Effector CD8-positive, alpha-beta T cell (primary cell): ENCODE measurements around the gene PNLIP.

ENCODE experiments used
- DNase-seq: peaks from one replicate; lab custom pipeline; 2025; lab: John Stamatoyannopoulos, UW
- total RNA-seq, 4 experiments: gene quantifications; one replicate each; lab custom pipeline; 2026; lab: John Stamatoyannopoulos, UW

The PNLIP gene
- 0 reads per million in 4 experiments for total RNA-seq

DNA sequence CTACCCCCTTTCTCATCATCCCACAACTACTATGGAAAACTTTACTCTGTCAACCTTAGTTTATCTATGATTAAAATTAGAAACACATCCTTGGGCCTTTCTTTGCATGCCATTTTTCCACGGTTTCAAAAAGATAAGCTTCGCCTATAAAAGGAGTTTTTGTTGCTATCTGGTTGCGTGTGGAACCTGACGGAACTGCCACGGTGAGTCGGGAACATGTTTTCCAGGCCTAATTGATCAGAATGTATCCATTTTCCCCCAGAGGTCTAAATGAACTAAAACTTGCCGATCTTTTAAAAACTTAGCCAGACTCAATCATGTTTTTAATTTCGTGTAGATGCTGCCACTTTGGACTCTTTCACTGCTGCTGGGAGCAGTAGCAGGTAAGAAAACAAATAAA, at the start of gene PNLIP:
PNLIP (plus strand) TSS at position 176 of the 400 bp plus-strand sequence; CDS start at position 338, 162 bp downstream.
- no peak for DNase-seq

DNA sequence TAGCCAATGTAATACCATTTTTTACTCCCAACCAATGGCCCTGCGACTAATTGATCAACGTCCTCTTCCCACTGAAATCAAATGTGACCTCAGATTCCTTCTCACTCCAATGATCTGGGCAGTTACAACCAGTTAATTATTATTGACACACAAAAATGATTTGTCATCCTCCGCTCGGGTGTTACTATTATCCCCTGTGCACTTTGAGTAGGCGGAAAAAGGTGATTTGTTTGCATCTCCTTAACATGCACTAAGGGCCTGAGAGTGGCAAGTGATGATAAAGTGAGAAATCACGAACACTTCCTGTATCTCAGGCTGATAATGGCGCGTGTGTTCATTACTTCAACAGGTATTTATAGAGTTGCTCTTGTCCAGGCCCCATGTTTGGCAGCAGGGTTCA, 40.9 kb upstream of the PNLIP start:
- no peak for DNase-seq

DNA sequence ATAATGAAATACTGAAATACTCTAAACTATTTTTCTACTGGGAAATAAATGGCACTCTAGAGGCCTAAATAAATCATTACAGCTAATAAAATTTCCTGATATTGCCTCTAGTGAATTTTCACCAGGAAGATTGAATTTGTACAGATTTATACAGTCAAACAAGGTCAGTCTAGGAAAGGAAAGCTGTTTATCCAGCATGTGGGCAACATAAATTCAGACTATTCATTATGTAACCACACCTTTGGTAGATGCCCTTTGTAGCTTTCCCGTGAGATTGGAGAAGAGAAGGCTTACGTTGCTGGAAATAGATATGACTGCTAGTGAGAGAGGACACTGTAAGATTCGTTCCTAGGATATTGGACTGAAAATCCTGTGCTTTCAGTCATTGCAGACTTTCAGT, 35.2 kb upstream of the PNLIP start:
- no peak for DNase-seq

DNA sequence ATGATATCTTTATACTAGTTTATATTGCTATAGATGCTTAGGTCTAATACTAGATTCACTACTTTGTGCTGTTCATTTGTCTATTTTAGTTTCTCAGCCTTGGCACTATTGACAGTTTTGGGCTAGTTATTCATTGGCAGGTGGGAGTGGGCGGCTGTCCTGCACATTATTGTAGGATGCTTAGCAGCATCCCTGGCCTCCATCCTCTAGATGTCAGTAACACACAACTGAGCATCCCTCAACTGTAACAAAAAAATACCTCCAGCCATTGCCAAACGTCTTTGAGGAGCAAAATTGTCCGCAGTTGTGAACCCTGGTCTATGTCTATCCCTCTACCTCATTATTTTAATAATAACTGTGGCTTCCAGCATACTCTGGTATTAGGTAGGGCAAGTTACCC, 34.4 kb upstream of the PNLIP start:
- no peak for DNase-seq

DNA sequence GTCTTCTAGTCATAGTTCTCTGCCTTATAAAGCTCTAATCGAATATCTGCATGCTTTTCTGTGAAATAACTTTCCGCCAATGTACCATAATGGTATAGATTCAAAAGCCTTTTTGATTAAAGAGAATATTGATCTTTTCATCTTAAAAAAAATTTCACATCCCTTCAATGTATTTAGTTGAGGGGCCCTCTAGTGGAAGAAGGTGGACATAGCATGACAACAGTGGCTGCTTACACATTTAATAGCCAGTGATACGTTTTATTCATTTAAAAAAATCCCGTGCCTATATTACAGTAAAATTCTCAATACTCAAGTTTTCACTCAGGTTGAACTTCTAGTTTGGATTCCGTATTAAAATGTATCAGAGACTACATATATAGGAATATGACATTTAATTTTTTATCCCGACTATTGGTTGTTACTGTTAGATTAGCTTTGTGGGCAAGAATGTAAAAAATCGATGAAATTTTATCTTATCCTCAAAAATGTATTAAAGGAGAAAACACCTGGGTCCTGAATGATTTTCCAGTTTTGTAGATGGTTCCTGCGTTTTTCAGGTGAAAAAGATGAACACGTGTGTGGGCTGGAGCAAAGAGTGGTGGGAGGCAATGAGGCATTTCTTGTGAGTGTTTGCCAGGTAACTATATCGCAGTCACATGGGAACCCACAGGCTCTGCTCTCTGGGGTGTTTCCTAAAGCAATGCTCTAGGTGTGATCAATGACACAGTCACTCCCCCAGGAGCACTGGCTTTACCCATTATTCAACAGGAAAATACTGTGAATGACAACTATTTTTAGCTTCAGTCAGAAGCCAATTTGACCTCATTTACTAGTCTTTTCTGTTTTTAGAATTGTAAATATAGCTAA, 24.1 kb upstream of the PNLIP start:
- no peak for DNase-seq

DNA sequence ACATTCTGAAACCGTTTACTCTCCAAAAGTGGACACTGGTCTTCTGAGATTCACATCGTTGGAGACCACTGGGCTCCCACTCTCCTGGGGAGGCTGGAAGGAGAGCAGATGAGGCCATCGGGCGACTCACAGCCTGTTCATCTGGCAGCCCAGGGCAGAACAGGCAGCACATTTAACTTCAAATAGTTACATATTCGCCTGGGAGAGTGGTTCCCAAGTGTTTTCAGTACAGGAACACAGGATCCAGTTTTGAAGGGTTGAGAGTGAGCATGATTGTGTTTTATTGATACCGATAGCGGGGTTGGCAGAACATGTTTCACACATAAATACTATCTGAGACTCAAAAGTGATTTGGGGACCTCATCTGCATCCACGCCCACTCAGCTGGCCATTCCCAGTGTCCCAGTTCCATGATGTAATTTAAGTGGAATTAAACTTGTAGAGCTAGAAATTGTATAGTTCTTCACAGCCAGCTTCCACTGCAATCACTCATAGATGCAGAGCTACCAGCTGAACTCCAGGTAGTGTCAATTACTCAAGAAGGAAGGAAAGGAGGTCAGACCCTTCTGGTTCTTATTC, 22.8 kb upstream of the PNLIP start:
- no peak for DNase-seq

DNA sequence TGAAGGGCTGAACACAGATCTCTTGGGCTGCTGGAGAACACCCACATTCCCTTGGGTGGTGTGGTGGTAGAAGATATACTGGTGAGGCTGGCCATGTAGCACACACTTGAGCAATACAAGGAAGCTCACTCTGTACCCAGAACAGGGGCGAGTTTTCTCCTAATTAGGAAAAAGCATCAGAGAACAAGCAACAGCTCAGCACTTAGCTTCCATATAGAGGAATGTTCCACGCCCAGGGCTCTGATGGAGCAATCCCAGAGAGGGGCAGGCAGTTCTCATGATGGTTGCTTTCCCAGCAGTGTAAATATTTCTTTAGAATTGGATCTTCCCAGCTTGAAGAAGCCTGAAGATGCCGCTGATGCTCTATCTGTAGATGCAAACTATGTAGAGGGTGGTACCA, 21.0 kb upstream of the PNLIP start:
- no peak for DNase-seq

DNA sequence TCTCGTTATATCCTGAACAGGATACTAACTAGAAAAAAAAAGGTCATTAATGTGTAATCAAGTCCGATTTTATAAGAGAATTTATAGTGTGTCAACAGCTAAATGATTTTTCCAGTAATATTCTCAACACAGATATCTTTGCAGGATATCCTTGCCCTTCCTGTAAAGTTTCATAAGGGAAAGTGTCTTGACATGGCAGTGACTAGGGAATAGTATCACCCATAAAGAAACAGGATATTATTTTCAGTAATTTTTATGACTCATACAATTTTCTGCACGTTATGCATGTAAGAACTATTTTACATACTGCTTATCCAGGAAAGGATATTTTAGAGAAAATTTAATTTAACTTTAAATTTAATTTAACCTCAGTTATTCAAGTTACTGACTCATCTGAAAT, 19.5 kb upstream of the PNLIP start:
- DNase-seq: no peak

DNA sequence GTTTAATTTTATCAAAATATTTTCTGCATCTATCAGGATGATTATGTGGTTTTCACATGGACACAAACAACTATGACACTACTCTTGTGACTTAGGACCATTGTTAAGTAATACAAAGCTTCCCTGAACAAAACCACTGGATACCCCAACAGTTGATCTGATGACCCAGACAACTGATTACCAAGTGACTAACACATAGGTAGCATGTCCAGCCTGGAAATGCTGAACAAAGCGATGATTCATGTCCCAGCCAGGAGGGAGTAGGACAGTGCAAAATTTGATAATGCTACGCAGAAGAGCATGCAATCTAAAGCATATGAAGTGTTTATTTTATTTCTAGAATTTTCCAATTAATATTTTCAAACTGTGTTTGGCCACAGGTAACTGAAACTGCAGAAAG, 8.9 kb upstream of the PNLIP start:
- no peak for DNase-seq

DNA sequence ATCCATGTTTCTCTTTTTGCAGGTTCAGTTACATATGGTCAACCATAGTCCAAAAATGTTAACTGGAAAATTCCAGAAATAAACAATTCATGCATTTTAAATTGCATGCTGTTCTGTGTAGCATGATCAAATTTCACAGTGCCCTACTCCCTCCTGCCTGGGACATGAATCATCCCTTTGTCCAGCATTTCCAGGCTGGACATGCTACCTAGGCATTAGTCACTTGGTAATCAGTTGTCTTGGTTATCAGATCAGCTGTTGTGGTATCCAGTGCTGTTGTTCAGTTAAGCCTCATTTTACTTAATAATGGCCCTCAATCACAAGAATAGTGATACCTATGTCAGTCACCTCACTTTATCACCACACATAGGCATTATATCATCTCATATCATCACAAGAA, 7.3 kb upstream of the PNLIP start:
- DNase-seq: no peak

DNA sequence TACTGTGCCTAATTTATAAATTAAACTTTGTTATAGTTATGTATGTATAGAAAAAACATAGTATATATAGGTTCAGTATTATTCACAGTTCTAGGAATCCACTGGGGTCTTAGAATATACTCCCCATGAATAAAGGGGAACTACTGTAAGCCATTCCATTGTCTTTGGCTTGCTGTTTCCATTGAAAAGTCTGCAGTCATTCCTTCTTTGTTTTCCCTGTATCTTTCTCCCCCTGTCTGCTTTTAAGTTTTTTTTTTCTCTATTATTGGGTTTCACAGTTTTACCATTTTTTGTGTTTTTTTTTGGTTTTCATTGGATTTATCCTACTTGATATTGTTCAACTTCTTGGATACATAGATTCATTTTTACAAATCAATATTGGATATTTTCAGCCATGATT, 6.7 kb upstream of the PNLIP start:
- DNase-seq: no peak

DNA sequence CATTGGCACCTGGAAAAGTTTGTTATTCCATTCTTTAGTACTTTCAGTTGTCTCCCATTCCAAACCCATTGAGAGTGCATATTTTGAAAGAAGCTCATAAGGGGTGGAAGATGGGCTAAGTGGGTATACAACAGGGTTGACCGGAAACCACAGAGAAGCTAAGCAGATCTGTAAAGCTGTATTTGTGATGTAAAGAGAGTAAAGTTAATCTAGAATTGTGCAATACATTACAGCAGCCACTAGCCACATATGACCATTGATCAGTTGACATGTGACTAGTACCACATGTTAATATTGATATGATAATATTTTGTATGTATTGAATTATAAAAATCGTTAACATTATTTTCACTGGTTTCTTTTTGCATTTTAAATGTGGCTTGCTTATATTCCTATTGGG, 4.9 kb upstream of the PNLIP start:
- no peak for DNase-seq

DNA sequence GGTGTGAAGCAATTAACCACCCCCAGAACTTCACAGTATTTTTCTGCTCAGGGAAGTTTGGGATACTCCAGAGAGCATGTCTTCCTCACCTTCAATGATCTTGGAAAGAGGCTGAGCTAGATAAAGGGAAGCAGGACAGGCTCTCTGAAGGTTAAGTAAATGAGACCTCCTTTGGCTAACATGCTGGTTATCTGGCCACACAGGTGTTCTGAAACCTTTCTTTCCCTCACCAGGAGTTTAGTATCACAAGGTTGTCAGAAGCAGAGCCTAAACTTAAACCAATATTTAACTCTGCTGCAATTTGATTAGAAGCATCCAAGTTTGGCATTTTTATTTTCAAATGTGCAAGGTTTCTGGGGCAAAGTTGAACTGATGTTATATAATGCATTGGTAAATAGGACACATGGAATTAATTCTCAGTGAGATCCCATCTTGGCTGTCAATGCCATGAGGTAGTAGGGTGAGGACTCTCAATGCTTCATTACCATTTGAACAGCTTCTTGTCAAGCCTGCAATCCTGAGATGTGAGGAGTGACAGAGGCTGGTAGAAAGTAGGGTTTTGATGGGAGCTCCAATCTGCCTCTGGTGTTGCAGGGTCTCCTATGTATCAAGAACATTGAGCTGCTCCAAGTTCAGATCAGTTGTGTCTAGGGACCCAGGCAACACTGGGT, 3.6 kb upstream of the PNLIP start:
- no peak for DNase-seq

DNA sequence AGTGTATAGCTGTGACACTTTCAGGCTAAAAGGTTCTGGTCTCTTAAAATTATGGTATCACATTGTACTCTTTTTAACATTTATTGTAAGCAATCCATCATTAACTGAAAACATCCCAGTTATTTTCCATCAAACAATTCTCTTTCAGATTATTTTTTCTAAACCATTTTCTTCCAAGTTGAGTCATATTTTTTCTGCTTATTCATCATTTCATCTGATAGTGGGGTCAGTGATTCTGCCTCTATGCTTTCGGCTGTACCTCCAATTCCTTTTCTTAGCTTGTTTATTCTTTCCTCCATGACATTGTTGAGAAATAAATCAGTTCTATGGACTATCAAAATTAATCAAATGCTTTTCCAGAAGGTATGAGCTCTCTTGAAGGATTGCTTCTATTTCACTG, 609 bp upstream of the PNLIP start:
- no peak for DNase-seq

DNA sequence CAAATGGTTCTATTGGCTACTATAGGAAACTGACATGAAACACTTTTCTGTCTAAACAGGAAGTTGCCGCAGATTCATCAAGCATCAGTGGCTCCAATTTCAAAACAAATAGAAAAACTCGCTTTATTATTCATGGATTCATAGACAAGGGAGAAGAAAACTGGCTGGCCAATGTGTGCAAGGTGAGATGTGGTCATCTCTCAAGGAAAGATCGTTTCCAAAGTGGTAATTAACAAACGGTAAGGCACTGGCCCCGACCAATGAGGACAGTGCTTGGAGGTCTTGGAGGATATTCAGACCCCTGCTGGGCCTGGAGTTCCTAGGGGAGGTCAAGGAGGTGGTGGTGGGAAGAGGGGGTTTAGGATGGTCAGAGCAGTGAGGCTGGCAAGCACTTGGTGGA, 2.6 kb downstream of the PNLIP start:
- DNase-seq: no peak

DNA sequence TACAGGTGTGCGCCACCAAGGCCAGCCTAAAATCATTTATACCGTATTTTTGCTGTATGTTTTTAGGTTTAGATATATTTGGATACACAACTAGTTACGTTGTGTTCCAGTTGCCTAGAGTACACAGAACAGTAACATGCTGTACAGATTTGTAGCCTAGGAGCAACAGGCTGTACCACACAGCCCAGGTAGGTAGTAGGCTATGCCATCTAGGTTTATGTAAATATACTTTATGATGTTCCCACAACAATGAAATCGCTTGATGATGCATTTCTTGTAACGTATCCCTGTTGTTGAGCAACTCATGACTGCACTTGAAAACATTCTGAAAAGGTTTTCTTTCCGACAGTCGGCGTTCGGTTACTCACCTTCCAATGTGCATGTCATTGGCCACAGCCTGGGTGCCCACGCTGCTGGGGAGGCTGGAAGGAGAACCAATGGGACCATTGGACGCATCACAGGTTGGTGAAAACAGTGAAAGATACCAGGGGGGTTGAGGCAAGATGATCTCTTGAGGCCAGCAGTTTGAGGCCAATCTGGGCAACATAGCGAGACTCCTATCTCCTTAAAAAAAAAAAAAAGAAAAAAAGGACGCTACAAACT, 7.7 kb downstream of the PNLIP start:
- DNase-seq: no peak

DNA sequence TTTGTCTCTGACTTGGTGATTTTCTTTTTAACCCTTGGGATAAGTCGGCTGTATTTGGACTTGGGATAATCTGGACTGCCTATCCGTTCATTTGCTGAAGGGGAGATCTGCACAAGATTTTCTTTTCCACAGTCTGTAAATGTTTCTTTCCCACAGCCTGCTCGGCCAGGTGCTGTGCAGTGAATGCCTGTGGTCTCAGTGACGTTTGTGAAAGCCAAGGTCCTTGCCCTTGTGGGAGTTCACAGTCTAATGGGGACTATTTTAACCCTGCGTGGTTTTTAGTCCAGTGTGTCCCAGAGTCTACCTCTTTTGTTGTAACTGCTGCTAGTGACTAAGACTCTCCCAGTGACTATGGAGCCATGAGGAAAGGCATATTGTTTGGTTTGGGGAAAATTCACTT, 8.9 kb downstream of the PNLIP start:
- no peak for DNase-seq

DNA sequence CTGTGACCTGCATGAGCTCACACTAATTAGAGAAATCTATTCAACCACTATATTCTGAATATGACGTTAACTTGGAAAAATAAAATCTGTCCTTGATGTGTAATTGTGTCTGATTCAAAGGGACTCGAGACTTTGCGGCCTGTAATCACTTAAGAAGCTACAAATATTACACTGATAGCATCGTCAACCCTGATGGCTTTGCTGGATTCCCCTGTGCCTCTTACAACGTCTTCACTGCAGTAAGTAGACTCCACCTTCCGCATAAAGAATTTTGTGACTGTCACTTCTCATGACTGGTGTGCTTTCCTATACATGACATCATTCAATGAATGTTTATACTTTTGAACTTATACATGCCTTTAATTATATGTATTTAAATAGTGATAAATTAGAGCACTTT, 10.1 kb downstream of the PNLIP start:
- DNase-seq: no peak

DNA sequence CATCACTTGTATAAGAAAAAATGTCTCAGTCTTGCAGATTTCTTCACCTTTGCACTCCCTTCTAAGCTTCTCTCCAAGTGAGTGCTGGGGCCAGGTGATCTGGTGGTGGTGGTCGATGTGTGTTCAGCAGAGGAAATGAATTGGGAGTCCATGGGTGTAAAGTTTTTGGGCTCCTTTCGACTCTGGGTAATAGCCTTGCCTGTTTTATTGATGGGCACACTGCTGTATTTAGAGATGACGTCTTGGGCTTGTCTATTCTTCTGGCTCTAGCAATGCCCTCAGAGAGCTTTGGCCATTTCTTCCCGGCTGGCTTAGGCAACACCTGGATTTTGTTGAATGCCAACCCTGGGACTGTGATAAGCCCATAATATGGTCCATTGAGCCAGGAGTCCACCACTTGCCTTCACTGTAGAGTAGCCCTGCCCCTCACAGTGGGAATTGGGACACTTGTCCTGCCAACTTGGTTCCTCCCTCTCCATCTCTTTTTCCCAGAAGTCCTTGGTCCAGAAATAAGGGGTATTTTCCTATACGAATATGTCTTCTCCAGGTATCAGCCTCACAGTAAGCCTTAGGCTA, 11.7 kb downstream of the PNLIP start:
- no peak for DNase-seq

DNA sequence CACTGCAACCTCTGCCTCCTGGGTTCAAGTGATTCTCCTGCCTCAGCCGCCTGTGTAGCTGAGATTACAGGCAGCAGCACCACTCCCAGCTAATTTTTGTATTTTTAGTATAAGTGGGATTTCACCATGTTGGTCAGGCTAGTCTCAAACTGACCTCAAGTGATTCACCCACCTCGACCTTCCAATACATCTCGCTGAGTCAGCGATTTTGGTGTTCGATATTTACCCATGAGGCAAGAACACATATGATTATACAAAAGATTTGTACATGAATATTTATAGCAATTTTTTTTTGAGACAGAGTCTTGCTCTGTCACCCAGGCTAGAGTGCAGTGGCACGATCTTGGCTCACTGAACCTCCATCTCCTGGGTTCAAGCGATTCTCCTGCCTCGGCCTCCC, 19.8 kb downstream of the PNLIP start:
- no peak for DNase-seq

DNA sequence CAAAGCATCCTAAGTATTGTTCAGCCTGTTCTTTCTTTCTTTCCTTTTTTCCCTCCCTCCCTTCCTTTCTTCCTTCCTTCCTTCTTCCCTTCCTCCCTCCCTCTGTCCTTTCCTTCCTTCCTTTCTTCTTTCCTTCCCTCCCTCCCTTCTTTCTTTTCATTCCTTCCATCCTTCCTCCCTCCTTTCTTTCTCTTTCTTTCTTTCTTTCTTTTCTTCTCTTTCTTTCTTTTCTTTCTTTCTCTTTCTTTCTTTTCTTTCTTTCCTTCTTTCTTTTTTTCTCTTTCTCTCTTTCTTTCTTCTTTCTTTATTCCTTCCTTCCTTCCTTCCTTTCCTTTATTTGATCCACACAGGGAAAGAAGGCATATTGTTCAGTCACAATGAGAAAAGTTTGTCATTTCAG, 21.2 kb downstream of the PNLIP start:
- no peak for DNase-seq

DNA sequence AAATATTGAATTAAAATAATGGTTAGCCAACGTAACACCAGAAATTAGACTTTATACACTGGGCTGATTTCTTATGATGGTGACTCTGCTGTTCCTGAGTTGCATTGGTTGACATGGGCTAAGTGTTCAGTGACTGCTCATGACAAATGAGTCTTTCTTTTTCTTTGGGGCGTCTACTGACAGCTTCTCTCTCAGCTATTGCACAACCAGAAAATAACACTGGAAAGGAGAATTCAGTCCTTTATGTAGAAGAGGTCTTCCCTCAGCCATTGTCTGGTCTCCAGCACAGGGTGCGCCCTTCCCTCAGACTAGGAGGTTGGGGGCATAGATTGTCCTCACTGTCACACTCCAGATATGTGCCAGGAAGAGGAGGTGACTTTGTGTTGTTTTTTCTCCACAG, 21.6 kb downstream of the PNLIP start:
- DNase-seq: no peak
